GM23338 (cell line): Measurements from ENCODE around the gene PHF5A. TPM values are rescaled to one million over a fixed set of nuclear protein-coding genes. Genes with fewer than 3 reads are reported as not detected.

Source experiments
- ATAC-seq: fragments of 200-7000 bp; cut with Tn5 transposase; 3 replicates; pipeline ENCODE4 v1.9.1; 2020
- DNase-seq: peaks from one replicate; pipeline ENCODE4 v3.0.0-alpha.2; 2015; ENCODE audit warnings: low spot score
- H2AFZ ChIP-seq: fragments of 200-600 bp; sonication (generic); 2 replicates; pipeline ENCODE4 v1.8.0; 2016; ENCODE audit warnings: antibody characterized with exemption, mild to moderate bottlenecking, moderate library complexity
- H3F3A ChIP-seq: fragments of 200-600 bp; sonication (generic); replicated peaks from 2 replicates; pipeline ENCODE4 v1.8.0; 2017; ENCODE audit warnings: antibody characterized with exemption, mixed run types, low read depth
- H3K27ac ChIP-seq: fragments of 200-600 bp; sonication (generic); 2 replicates; pipeline ENCODE4 v1.6.1; 2016; ENCODE audit warnings: low read depth
- H3K27me3 ChIP-seq: fragments of 200-600 bp; sonication (generic); 2 replicates; pipeline ENCODE4 v1.8.0; 2016; ENCODE audit warnings: mild to moderate bottlenecking, mixed run types, moderate library complexity; ENCODE audit not compliant: insufficient read depth
- H3K36me3 ChIP-seq: fragments of 200-600 bp; sonication (generic); 2 replicates; pipeline ENCODE4 v1.8.0; 2016; ENCODE audit warnings: mild to moderate bottlenecking; ENCODE audit not compliant: insufficient read depth
- H3K4me1 ChIP-seq: fragments of 200-600 bp; sonication (generic); 2 replicates; pipeline ENCODE4 v1.8.0; 2016; ENCODE audit warnings: mild to moderate bottlenecking, moderate library complexity; ENCODE audit not compliant: insufficient read depth
- H3K4me2 ChIP-seq: fragments of 200-600 bp; sonication (generic); 2 replicates; pipeline ENCODE4 v1.7.1; 2017; ENCODE audit warnings: mixed run types
- H3K4me3 ChIP-seq: fragments of 200-600 bp; sonication (generic); 2 replicates; pipeline ENCODE4 v1.6.1; 2016; ENCODE audit warnings: mixed run types
- H3K79me2 ChIP-seq: fragments of 200-600 bp; sonication (generic); replicated peaks from 2 replicates; pipeline ENCODE4 v1.8.0; 2017; ENCODE audit warnings: mild to moderate bottlenecking; ENCODE audit not compliant: insufficient read depth
- H3K9me2 ChIP-seq: fragments of 200-600 bp; sonication (generic); 2 replicates; pipeline ENCODE4 v1.8.0; 2017; ENCODE audit not compliant: insufficient read depth
- H4K20me1 ChIP-seq: fragments of 200-600 bp; sonication (generic); replicated peaks from 2 replicates; pipeline ENCODE4 v1.8.0; 2017; ENCODE audit warnings: mild to moderate bottlenecking; ENCODE audit not compliant: insufficient read depth
- H3K27ac Mint-ChIP-seq: 2 replicates; pipeline ENCODE4 v1.8.0; 2020; ENCODE audit warnings: inconsistent platforms, mild to moderate bottlenecking, moderate library complexity, mixed read lengths
- H3K27me3 Mint-ChIP-seq: 3 replicates; pipeline ENCODE4 v1.8.0; 2022; ENCODE audit warnings: low read depth, mild to moderate bottlenecking, moderate library complexity, mixed read lengths, inconsistent platforms; ENCODE audit not compliant: insufficient read depth, poor library complexity
- H3K36me3 Mint-ChIP-seq: 3 replicates; pipeline ENCODE4 v1.8.0; 2021; ENCODE audit warnings: low read depth, mild to moderate bottlenecking, inconsistent platforms, moderate library complexity, mixed read lengths
- H3K4me1 Mint-ChIP-seq: 3 replicates; pipeline ENCODE4 v1.8.0; 2020; ENCODE audit warnings: mild to moderate bottlenecking, inconsistent platforms, mixed read lengths
- H3K4me3 Mint-ChIP-seq: 3 replicates; pipeline ENCODE4 v1.8.0; 2021; ENCODE audit warnings: moderate library complexity, mild to moderate bottlenecking, inconsistent platforms, mixed read lengths
- H3K9me3 Mint-ChIP-seq: 3 replicates; pipeline ENCODE4 v1.8.0; 2020; ENCODE audit warnings: moderate library complexity, mild to moderate bottlenecking, inconsistent platforms, mixed read lengths
- CREB1 ChIP-seq: fragments of 250-450 bp; sonication (Bioruptor Pico); IDR thresholded peaks from 2 replicates; pipeline ENCODE4 v1.5.0; 2020; ENCODE audit warnings: low read depth, mild to moderate bottlenecking, moderate library complexity
- CTCF ChIP-seq, 2 experiments: fragments of 200-600 bp in 1 of 2; sonication (generic) in 1 of 2; conservative IDR thresholded peaks; 2 replicates each; pipeline versions ENCODE4 v1.5.1 to v1.6.1; 2016 to 2017; ENCODE audit warnings: antibody characterized with exemption in 2 of 2, low read depth in 2 of 2, mild to moderate bottlenecking in 2 of 2, moderate library complexity in 1 of 2
- ETS1 ChIP-seq: IDR thresholded peaks from 2 replicates; pipeline ENCODE4 v1.6.1; 2016; ENCODE audit warnings: antibody characterized with exemption
- EZH2 ChIP-seq: fragments of 200-600 bp; sonication (generic); IDR thresholded peaks from one replicate; pipeline ENCODE4 v1.8.0; 2017; ENCODE audit warnings: antibody characterized with exemption, mild to moderate bottlenecking, low read depth; ENCODE audit not compliant: unreplicated experiment
- JUNB ChIP-seq: IDR thresholded peaks from one replicate; pipeline ENCODE4 v1.6.1; 2016; ENCODE audit warnings: antibody characterized with exemption; ENCODE audit not compliant: unreplicated experiment
- NANOG ChIP-seq: IDR thresholded peaks from 2 replicates; pipeline ENCODE4 v1.6.1; 2016; ENCODE audit warnings: antibody characterized with exemption, borderline replicate concordance
- POLR2AphosphoS5 ChIP-seq: IDR thresholded peaks from 2 replicates; pipeline ENCODE4 v1.6.1; 2016; ENCODE audit warnings: antibody characterized with exemption, low read depth
- REST ChIP-seq: IDR thresholded peaks from one replicate; pipeline ENCODE4 v1.6.1; 2018; ENCODE audit warnings: antibody characterized with exemption; ENCODE audit not compliant: unreplicated experiment
- STAT1 ChIP-seq: IDR thresholded peaks from one replicate; pipeline ENCODE4 v1.6.1; 2016; ENCODE audit warnings: antibody characterized with exemption; ENCODE audit not compliant: unreplicated experiment
- ZNF114 ChIP-seq: fragments of 250-450 bp; sonication (Bioruptor Pico); IDR thresholded peaks from 2 replicates; pipeline ENCODE4 v1.5.0; 2020; ENCODE audit warnings: mild to moderate bottlenecking, moderate library complexity
- ZNF331 ChIP-seq: fragments of 250-450 bp; sonication (Bioruptor Pico); IDR thresholded peaks from 2 replicates; pipeline ENCODE4 v1.5.0; 2020; ENCODE audit warnings: low read depth, mild to moderate bottlenecking, moderate library complexity
- polyA plus RNA-seq: library from polyadenylated mRNA; unstranded; fragments of >200 nt; fragmentation: Nextera tagmentation; extraction: Ambion mirVana; gene quantifications from 2 replicates; pipeline ENCODE4 v1.2.1, GENCODE V29; 2016
- total RNA-seq: library from RNA; depleted of rRNA; stranded (reverse); fragments of >200 nt; shearing (Covaris generic); gene quantifications from 2 replicates; pipeline ENCODE4 v1.2.3, GENCODE V29; 2014

The PHF5A gene
- total and polyA plus RNA-seq, 2 experiments from 2014 or later: 49.4 to 115 TPM

- TF ChIP-seq EZH2: no peak
Observed at GRCh38 chr22:41468381-41469217, at the start of gene PHF5A, which contains the start of gene ACO2 (continued).

GRCh38 chr22:41518048-41518347 lies 49.5 kb upstream of the PHF5A start:
- Mint-ChIP-seq H3K4me3 (no peak overlapping the region), H3K9me3 (no peaks in the 10 kb centered on the region)

More at GRCh38 chr22:41518048-41518347, 49.5 kb upstream of the PHF5A start:
- Histone ChIP-seq H4K20me1 (no peaks in the 10 kb centered on the region; the same call in 1 of the 2 replicates), H3K36me3 (peaks cover 3% of the 10 kb centered on the region; the same call in 1 of the 2 replicates), H3K79me2 (no peaks in the 10 kb centered on the region), H3K4me1 (peaks cover 6% of the 10 kb centered on the region), H3K4me2 (no peak overlapping the region), H3K9me2 (no peaks in the 10 kb centered on the region), H3K27ac (no peak overlapping the region; the same call in 1 of the 2 replicates), H3F3A (peaks cover 16% of the 10 kb centered on the region), H3K4me3 (no peak overlapping the region), H3K27me3 (no peaks in the 10 kb centered on the region), H2AFZ (no peak overlapping the region)
- Mint-ChIP-seq H3K27ac (no peak overlapping the region), H3K27me3 (peaks cover 9% of the 10 kb centered on the region), H3K36me3 (peaks cover 23% of the 10 kb centered on the region), H3K4me1 (peaks cover 9% of the 10 kb centered on the region)
- TF ChIP-seq CTCF (conservative IDR thresholded peaks at IDR 0.05; ENCODE audit: low read depth in 2 of 2) (no peak; a peak in 1 of 4 replicates), JUNB (no peak), ZNF114 (no peak), REST (no peak), ZNF331 (no peak), STAT1 (no peak), CREB1 (no peak), EZH2 (no peak), POLR2AphosphoS5 (no peak), NANOG (no peak), ETS1 (no peak)
- DNase-seq (no peak), ATAC-seq (no peak)
